T-helper 17 cell (primary cell): Measurements from ENCODE around the gene MAGEL2. TPM values are rescaled to one million over a fixed set of nuclear protein-coding genes. Genes with fewer than 3 reads are reported as not detected.
"Not testable (repeated sequence)": the region's sequence is repeated elsewhere in the genome, so short reads cannot be mapped to it uniquely, and the experiment has no call there.

Source experiments
- ATAC-seq: fragments of 150-1000 bp; cut with Tn5 transposase; 2 replicates; pipeline ENCODE4 v1.10.0; 2021; ENCODE audit warnings: mild to moderate bottlenecking, moderate library complexity
- DNase-seq, 3 donors: peaks; one replicate each; pipeline versions ENCODE4 v3.0.0 to v3.0.0-alpha.2; 2020 to 2021
- H3K9me3 ChIP-seq: one replicate; pipeline ENCODE4 v1.7.0; 2013; ENCODE audit warnings: low read length, mild to moderate bottlenecking; ENCODE audit not compliant: control insufficient read depth, poor library complexity, severe bottlenecking
- H3K27ac Mint-ChIP-seq: one replicate; pipeline ENCODE4 v1.8.0; 2022; ENCODE audit warnings: mild to moderate bottlenecking, moderate library complexity, mixed read lengths
- H3K27me3 Mint-ChIP-seq: one replicate; pipeline ENCODE4 v1.8.0; 2022; ENCODE audit warnings: mixed read lengths
- H3K36me3 Mint-ChIP-seq: one replicate; pipeline ENCODE4 v1.8.0; 2022; ENCODE audit warnings: low read depth, mixed read lengths
- H3K4me1 Mint-ChIP-seq: one replicate; pipeline ENCODE4 v1.8.0; 2022; ENCODE audit warnings: mild to moderate bottlenecking, mixed read lengths
- H3K4me3 Mint-ChIP-seq: one replicate; pipeline ENCODE4 v1.8.0; 2022; ENCODE audit warnings: mild to moderate bottlenecking, moderate library complexity, mixed read lengths
- total RNA-seq, 4 donors: library from RNA in 2 of 4; stranded (reverse) in 2 of 4; gene quantifications; one replicate each; pipeline ENCODE4 v1.2.3 and lab custom pipeline; 2022 to 2026

The MAGEL2 gene
- total RNA-seq, 2 donors from 2014 or later: not detected

DNA sequence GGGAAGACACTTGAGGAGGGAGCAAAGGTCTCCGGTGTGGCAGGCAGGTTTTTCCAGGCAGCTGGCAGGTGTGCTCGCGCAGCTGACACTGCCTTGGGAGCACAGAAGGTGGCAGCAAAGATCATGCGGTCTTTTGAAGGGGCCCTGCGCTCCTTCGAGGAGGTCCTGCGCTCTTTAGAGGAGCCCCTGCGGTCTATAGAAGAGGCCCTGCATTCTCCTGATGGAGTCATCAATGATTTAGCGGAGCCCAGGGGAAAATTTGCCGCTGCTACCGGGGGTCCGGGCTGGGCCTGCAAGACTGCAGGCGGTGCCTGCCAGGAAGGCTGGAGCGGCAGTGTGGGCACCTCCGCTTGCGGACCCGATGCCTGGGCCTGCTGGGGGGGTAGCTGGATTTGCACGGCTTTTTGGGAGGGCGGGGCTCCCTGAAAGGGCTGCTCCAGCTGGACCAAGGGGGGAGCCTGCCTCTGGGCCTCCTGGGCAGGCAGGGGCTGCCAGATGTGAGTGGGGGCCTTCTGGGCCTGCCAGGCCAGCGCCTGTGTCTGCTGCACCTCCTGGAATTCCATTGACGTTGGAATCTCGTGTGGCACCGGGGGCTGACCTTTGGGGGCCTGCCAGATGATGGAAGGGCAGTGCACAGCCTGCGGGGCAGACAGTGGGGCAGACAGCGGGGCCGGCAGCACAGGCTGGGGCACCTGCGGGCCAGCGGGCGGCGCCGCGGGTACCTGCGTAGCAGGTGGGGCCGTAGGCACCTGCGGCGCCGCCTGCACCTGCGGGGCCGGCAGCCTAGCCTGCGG lies 2.1 kb downstream of the MAGEL2 start:
- Mint-ChIP-seq H3K27me3 (peaks cover 20% of the 10 kb centered on the region), H3K27ac (no peak overlapping the region), H3K4me1 (peaks cover 6% of the 10 kb centered on the region), H3K4me3 (no peak overlapping the region), H3K36me3 (no peaks in the 10 kb centered on the region)
- H3K9me3 ChIP-seq: no peaks in the 10 kb centered on the region
- ATAC-seq (no peak), DNase-seq (no peak)

GRCh38 chr15:23644829-23645228 lies 2.8 kb downstream of the MAGEL2 start:
- H3K27ac Mint-ChIP-seq: no peak overlapping the region
- no peak for ATAC-seq
- no peak for DNase-seq
- peaks cover 6% of the 10 kb centered on the region for H3K4me1 Mint-ChIP-seq
- H3K36me3 Mint-ChIP-seq: no peaks in the 10 kb centered on the region
- H3K4me3 Mint-ChIP-seq: no peak overlapping the region
- peaks cover 21% of the 10 kb centered on the region for H3K27me3 Mint-ChIP-seq
- H3K9me3 ChIP-seq: no peaks in the 10 kb centered on the region

DNA sequence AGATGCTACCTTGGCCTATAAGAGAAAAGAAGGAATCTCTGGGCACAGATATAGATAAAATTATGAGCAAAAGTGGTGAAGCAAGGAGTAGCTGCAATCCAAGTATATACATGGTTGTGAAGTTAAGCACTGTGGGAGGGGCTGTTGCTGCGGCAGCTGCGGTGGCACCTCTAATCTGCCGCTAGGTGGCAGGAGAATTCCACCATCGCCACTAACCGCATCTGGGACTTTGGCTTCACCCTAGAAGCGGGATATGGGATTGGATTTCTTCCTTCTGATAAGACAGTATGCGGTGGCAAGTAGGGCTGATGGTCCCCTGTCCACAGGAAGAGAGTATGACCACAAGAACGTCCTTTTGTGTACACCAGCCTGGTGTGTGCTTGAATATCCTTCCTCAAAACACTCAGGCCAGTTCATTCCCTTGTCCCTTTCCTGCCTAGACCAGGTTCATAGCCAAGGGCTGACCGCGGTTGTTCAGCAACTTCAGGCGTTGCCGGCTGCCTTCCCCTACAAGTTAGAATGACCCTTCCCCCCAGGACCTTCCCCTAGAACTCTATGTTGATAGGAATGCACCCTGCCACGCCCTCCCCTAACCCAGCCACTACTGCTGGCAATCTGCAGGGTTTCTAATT lies 5.1 kb downstream of the MAGEL2 start:
- Mint-ChIP-seq H3K36me3 (no peaks in the 10 kb centered on the region), H3K4me3 (no peak overlapping the region), H3K27me3 (peaks cover 20% of the 10 kb centered on the region), H3K27ac (no peak overlapping the region), H3K4me1 (peaks cover 6% of the 10 kb centered on the region)
- ATAC-seq: peak; percentile 54
- no peak for DNase-seq
- no peaks in the 10 kb centered on the region for H3K9me3 ChIP-seq

DNA sequence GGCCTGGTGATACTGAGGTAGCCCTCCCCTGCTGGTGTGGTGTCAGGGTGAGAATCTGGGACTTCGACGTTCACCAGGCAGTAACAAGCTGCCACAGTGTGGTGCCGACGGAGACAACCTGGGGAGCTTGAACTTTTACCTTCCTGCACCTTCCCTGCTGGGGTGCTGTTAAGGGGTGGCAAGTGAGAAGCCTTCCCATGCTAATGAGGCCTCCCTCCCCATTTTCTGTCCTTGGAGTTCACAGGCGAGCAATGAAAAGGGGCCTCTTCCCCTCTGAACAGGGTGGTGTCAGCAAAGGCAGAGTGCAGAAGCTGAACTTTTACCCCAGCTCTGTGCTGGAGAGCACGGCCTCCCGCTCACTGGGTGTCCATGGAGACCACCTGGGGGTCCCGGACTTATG lies 13.5 kb downstream of the MAGEL2 start:
- ATAC-seq (no peak), DNase-seq (no peak)
- Mint-ChIP-seq H3K36me3 (no peaks in the 10 kb centered on the region), H3K4me3 (no peak overlapping the region), H3K4me1 (no peaks in the 10 kb centered on the region), H3K27ac (no peak overlapping the region), H3K27me3 (no peaks in the 10 kb centered on the region)
- H3K9me3 ChIP-seq: no peaks in the 10 kb centered on the region

DNA sequence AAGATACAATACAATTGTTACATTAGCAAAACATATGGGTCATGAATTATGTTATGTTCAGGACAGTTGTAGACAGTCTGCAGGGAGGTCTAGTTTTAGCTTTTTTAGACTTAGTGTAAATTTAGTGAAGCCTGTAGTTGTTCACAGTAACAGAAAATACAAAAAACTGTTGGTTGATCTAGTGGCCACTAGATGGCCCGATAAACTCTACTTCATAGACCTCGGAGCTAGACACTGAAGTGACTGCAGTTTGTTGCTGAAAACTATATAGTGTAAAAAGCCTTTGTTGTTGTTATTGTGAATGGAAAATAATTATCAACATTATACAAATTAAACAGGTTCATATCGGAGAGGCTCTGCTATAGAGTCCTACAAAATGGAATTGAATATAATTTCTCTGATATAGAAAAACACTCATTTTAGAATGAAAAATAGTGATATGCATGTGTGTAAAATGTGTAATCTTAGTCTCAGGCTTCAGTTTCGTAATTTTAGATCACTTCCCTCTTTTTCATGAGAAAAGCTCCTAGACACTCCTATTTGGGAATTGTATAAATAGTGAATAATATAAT lies 18.3 kb downstream of the MAGEL2 start:
- Mint-ChIP-seq H3K4me1 (no peaks in the 10 kb centered on the region), H3K27me3 (peaks cover 17% of the 10 kb centered on the region), H3K36me3 (no peaks in the 10 kb centered on the region), H3K27ac (no peak overlapping the region), H3K4me3 (no peak overlapping the region)
- DNase-seq: no peak
- no peak for ATAC-seq
- H3K9me3 ChIP-seq: no peaks in the 10 kb centered on the region

- ATAC-seq: no peak
- H3K4me3 Mint-ChIP-seq: no peak overlapping the region
- H3K27ac Mint-ChIP-seq: no peak overlapping the region
- H3K4me1 Mint-ChIP-seq: no peaks in the 10 kb centered on the region
- no peaks in the 10 kb centered on the region for H3K36me3 Mint-ChIP-seq
- DNase-seq: no peak
- peaks cover 17% of the 10 kb centered on the region for H3K27me3 Mint-ChIP-seq
- no peaks in the 10 kb centered on the region for H3K9me3 ChIP-seq
Observed at GRCh38 chr15:23628612-23629233, 18.9 kb downstream of the MAGEL2 start.

DNA sequence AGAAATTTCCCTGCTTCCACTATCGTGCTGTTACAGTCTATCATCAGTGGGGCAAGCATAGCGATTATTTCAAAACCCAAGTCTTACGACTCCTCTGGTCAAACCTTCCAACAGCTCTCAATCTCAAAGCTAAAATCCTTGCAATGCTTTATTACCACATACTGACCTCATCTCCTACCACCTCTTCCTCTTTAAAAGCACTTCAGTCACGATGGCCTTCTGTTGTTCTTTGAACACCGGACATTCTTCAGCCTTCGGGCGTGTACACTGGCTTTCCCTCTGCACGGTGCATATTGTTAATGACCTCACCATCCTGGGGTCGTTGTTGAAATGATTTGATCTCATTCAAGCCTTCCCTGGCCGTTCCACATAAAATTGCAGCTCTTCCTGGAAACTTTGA lies 31.1 kb downstream of the MAGEL2 start:
- Mint-ChIP-seq H3K36me3 (no peaks in the 10 kb centered on the region), H3K4me3 (no peak overlapping the region), H3K27ac (no peak overlapping the region), H3K4me1 (no peaks in the 10 kb centered on the region), H3K27me3 (no peaks in the 10 kb centered on the region)
- no peaks in the 10 kb centered on the region for H3K9me3 ChIP-seq
- no peak for ATAC-seq
- DNase-seq: no peak

GRCh38 chr15:23606226-23606625 lies 41.4 kb downstream of the MAGEL2 start:
- ATAC-seq: no peak
- DNase-seq: no peak
- H3K4me3 Mint-ChIP-seq: no peak overlapping the region
- no peaks in the 10 kb centered on the region for H3K36me3 Mint-ChIP-seq
- H3K9me3 ChIP-seq: no peaks in the 10 kb centered on the region
- no peak overlapping the region for H3K27ac Mint-ChIP-seq
- H3K4me1 Mint-ChIP-seq: no peaks in the 10 kb centered on the region
- no peaks in the 10 kb centered on the region for H3K27me3 Mint-ChIP-seq

DNA sequence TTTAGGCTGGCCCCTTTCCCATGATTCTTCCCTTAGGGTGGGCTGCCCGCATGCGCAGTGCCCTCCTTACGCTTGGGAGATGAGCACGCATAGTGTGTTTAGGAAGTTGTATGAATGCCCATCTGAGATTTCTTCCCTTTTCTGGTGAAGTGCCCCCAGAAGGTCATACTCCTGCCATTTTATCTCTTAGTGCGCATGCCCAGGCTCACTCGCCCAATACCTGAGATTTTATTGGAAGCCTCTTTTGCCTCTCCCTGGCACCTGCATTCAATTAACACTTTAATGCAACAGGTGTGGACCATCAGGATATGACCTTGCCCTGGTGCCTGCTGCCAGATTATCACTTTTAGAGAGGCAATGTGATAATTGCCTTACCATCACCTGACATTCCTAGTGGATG lies 45.5 kb downstream of the MAGEL2 start:
- ATAC-seq: no peak

DNA sequence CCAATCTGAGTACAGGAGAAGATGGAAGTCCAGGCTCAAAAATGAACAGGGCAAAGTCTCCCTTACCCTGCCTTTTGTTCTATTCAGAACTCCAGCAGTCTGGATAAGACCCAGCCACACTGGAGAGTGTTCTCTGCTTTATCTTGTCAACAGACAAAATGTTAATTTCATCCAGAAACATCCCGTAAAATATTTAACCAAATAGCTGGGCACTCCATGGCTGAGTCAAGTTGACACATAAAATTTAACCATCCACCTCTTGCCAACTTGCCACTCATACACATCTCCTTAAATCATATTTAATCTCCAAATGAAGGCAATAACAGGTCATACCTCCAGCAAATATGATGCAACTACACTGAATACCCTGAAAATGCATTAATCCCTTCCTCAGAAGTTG lies 48.6 kb downstream of the MAGEL2 start:
- no peak overlapping the region for H3K27ac Mint-ChIP-seq
- H3K4me1 Mint-ChIP-seq: no peaks in the 10 kb centered on the region
- DNase-seq (no peak), ATAC-seq (no peak)
- H3K4me3 Mint-ChIP-seq: no peak overlapping the region
- H3K27me3 Mint-ChIP-seq: no peaks in the 10 kb centered on the region
- no peaks in the 10 kb centered on the region for H3K9me3 ChIP-seq
- peaks cover 2% of the 10 kb centered on the region for H3K36me3 Mint-ChIP-seq

More for the DNA sequence above, 45.5 kb downstream of the MAGEL2 start:
- no peaks in the 10 kb centered on the region for H3K9me3 ChIP-seq
- Mint-ChIP-seq H3K27ac (no peak overlapping the region), H3K4me1 (no peaks in the 10 kb centered on the region), H3K36me3 (no peaks in the 10 kb centered on the region), H3K27me3 (no peaks in the 10 kb centered on the region), H3K4me3 (no peak overlapping the region)
- DNase-seq: no peak

DNA sequence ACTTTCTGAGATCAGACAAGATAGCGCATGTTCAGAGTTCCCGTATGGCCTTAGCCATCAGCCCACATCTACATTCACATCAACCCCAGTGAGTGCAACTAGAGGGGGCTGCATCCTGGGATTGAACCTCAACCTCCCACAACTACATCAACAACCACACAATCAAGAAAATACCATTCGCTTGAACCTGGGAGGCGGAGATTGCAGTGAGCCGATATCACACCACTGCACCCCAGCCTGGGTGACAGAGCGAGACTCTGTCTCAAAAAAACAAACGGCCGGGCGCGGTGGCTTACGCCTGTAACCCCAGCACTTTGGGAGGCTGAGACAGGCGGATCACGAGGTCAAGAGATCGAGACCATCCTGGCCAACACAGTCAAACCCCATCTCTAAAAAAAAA lies 50.4 kb downstream of the MAGEL2 start:
- not testable (repeated sequence) for DNase-seq, H3K36me3 Mint-ChIP-seq, H3K27ac Mint-ChIP-seq, ATAC-seq, H3K4me1 Mint-ChIP-seq, H3K9me3 ChIP-seq, H3K27me3 Mint-ChIP-seq, H3K4me3 Mint-ChIP-seq

GRCh38 chr15:23596736-23597135 lies 50.9 kb downstream of the MAGEL2 start:
- H3K36me3 Mint-ChIP-seq: peaks cover 2% of the 10 kb centered on the region
- H3K27ac Mint-ChIP-seq: no peak overlapping the region
- H3K4me3 Mint-ChIP-seq: no peak overlapping the region
- no peaks in the 10 kb centered on the region for H3K27me3 Mint-ChIP-seq
- DNase-seq (no peak), ATAC-seq (no peak)
- H3K9me3 ChIP-seq: no peaks in the 10 kb centered on the region
- no peaks in the 10 kb centered on the region for H3K4me1 Mint-ChIP-seq

GRCh38 chr15:23595368-23595767 lies 52.3 kb downstream of the MAGEL2 start:
- H3K36me3 Mint-ChIP-seq: peaks cover 2% of the 10 kb centered on the region
- DNase-seq: no peak
- no peak overlapping the region for H3K27ac Mint-ChIP-seq
- ATAC-seq: no peak
- H3K4me3 Mint-ChIP-seq: no peak overlapping the region
- no peaks in the 10 kb centered on the region for H3K4me1 Mint-ChIP-seq
- H3K9me3 ChIP-seq: no peaks in the 10 kb centered on the region
- no peaks in the 10 kb centered on the region for H3K27me3 Mint-ChIP-seq
